HepG2 (cell line): ENCODE data around the gene ZDHHC13. TPM values are rescaled to one million over a fixed set of nuclear protein-coding genes. Genes with fewer than 3 reads are reported as not detected.

Experiments used
- ATAC-seq: fragments of 200-7000 bp; cut with Tn5 transposase; 3 replicates; pipeline ENCODE4 v1.9.1; 2020; ENCODE audit warnings: mild to moderate bottlenecking, moderate library complexity
- BruUV-seq: library from RNA; stranded (reverse); fragments of 400-500 nt; replicated peaks from 2 replicates; lab custom pipeline; 2021; lab: Mats Ljungman, UMichigan
- CTCF ChIA-PET: fragments of 300-600 bp; formaldehyde crosslinking; extraction: SDS; loops from one replicate; lab custom pipeline; 2021; ENCODE audit warnings: low total read pairs, inconsistent platforms, low intra/inter-chr PET ratio; lab: Yijun Ruan, JAX
- POLR2A ChIA-PET: fragments of 350-600 bp; sonication (Branson Sonifier 250); formaldehyde crosslinking; loops from one replicate; lab custom pipeline; 2020; ENCODE audit warnings: antibody characterized with exemption, inconsistent platforms; lab: Yijun Ruan, JAX
- DNase-seq: peaks from one replicate; pipeline ENCODE4 v3.0.0-alpha.2; 2015; ENCODE audit warnings: low spot score
- FAIRE-seq: peaks from 3 replicates; lab custom pipeline; 2011; peaks lifted over from hg19 to GRCh38; lab: Jason Lieb, UNC
- H2AFZ ChIP-seq: one replicate; pipeline ENCODE4 v1.6.1; 2011; ENCODE audit warnings: low read length, inconsistent platforms
- H3K27ac ChIP-seq: fragments of 300-600 bp; 3 replicates; pipeline ENCODE4 v1.8.0; 2011; ENCODE audit warnings: mixed run types, mild to moderate bottlenecking, mixed read lengths, low read length, inconsistent platforms; ENCODE audit not compliant: insufficient read depth; ENCODE audit errors: extremely low read length
- H3K27me3 ChIP-seq, 2 experiments: fragments of 200-600 bp in 1 of 2; 2 replicates in 1 of 2; 3 replicates in 1 of 2; pipeline versions ENCODE4 v1.6.0 to v1.8.0; 2011; ENCODE audit warnings: low read length in 2 of 2, mild to moderate bottlenecking in 2 of 2, moderate library complexity in 2 of 2, inconsistent platforms in 1 of 2; ENCODE audit not compliant: insufficient read depth in 2 of 2, control insufficient read depth in 1 of 2
- H3K36me3 ChIP-seq, 2 experiments: fragments of 200-600 bp in 1 of 2; replicated peaks in 1 of 2; 2 replicates in 1 of 2; 3 replicates in 1 of 2; pipeline versions ENCODE4 v1.5.1 to v1.8.0; 2011; ENCODE audit warnings: low read length in 2 of 2, inconsistent platforms in 1 of 2; ENCODE audit not compliant: insufficient read depth in 2 of 2, control insufficient read depth in 1 of 2
- H3K4me1 ChIP-seq: 2 replicates; pipeline ENCODE4 v1.5.1; 2012; ENCODE audit warnings: low read length, inconsistent platforms; ENCODE audit not compliant: insufficient read depth
- H3K4me2 ChIP-seq: 2 replicates; pipeline ENCODE4 v1.6.0; 2011; ENCODE audit warnings: low read depth, low read length, inconsistent platforms
- H3K4me3 ChIP-seq, 3 experiments: fragments of 200-600 bp in 1 of 3; sonication (generic), shearing (Covaris generic) in 1 of 3; replicated peaks in 1 of 3; 2 replicates each; pipeline ENCODE4 v1.5.1; 2011 to 2016; ENCODE audit warnings: low read length in 3 of 3, inconsistent platforms in 2 of 3, low read depth in 2 of 3, mild to moderate bottlenecking in 2 of 3, control low read depth in 1 of 3, mixed read lengths in 1 of 3; ENCODE audit not compliant: insufficient read depth in 1 of 3
- H3K79me2 ChIP-seq: one replicate; pipeline ENCODE4 v1.6.1; 2011; ENCODE audit warnings: low read length, inconsistent platforms; ENCODE audit not compliant: insufficient read depth
- H3K9ac ChIP-seq: 2 replicates; pipeline ENCODE4 v1.6.0; 2011; ENCODE audit warnings: mild to moderate bottlenecking, low read depth, low read length, inconsistent platforms; ENCODE audit not compliant: insufficient read depth
- H3K9me3 ChIP-seq: 2 replicates; pipeline ENCODE4 v1.5.1; 2012; ENCODE audit warnings: mild to moderate bottlenecking, low read length
- H4K20me1 ChIP-seq: 2 replicates; pipeline ENCODE4 v1.6.0; 2011; ENCODE audit warnings: inconsistent platforms, mild to moderate bottlenecking, low read length, moderate library complexity; ENCODE audit not compliant: insufficient read depth
- CCAR2 ChIP-seq: fragments of 200-400 bp; formaldehyde crosslinking; optimal IDR thresholded peaks from 2 replicates; pipeline ENCODE3; 2018; ENCODE audit warnings: low read depth, mild to moderate bottlenecking, low read length, moderate library complexity
- CEBPB ChIP-seq: IDR thresholded peaks from 2 replicates; pipeline ENCODE4 v1.6.1; 2011; ENCODE audit warnings: low read depth, low read length, improper control_type of control experiment, borderline replicate concordance
- HMGA1 ChIP-seq: sonication (generic); formaldehyde crosslinking; conservative IDR thresholded peaks from 2 replicates; pipeline ENCODE4 v1.4.0; 2020; ENCODE audit warnings: missing genetic modification reagents
- NR2C2 ChIP-seq: sonication (generic); formaldehyde crosslinking; IDR thresholded peaks from 2 replicates; pipeline ENCODE4 v1.4.0; 2020; ENCODE audit warnings: missing genetic modification reagents, mild to moderate bottlenecking, moderate library complexity, borderline replicate concordance
- RFX5 ChIP-seq: IDR thresholded peaks from 2 replicates; pipeline ENCODE4 v1.6.1; 2011; ENCODE audit warnings: low read depth, low read length, improper control_type of control experiment
- SKI ChIP-seq: fragments of 450-650 bp; IDR thresholded peaks from one replicate; pipeline ENCODE4 v1.6.1; 2018; ENCODE audit warnings: mild to moderate bottlenecking; ENCODE audit not compliant: partially characterized antibody
- ZFYVE20 ChIP-seq: sonication (generic); formaldehyde crosslinking; IDR thresholded peaks from 2 replicates; pipeline ENCODE4 v1.8.0; 2023; ENCODE audit warnings: low read depth, mild to moderate bottlenecking, moderate library complexity, missing genetic modification reagents, borderline replicate concordance
- ZNF724P ChIP-seq: sonication (generic); formaldehyde crosslinking; IDR thresholded peaks from 2 replicates; pipeline ENCODE4 v1.8.0; 2022; ENCODE audit warnings: missing genetic modification reagents, borderline replicate concordance
- ZNF878 ChIP-seq: sonication (generic); formaldehyde crosslinking; IDR thresholded peaks from 2 replicates; pipeline ENCODE4 v1.8.1; 2023; ENCODE audit warnings: mild to moderate bottlenecking, missing genetic modification reagents, moderate library complexity
- WGBS: methylation state at CpG from one replicate; pipeline ENCODE4 v1.1.6; 2017; ENCODE audit warnings: low lambda C conversion rate; 5-methylcytosine and 5-hydroxymethylcytosine counted together
- in situ Hi-C: cut with HindIII; loops from 2 replicates; pipeline ENCODE4 v1.10.0; 2017; ENCODE audit warnings: low pct_unique_long_range_greater_than_20kb; ENCODE audit not compliant: extremely low pct_ligation_motif_present
- intact Hi-C: fragments of 100-400 bp; cut with micrococcal nuclease; formaldehyde crosslinking; loops from one replicate; pipeline ENCODE4 v1.10.0; 2022; ENCODE audit not compliant: unreplicated experiment
- polyA plus RNA-seq, 8 experiments: library from polyadenylated mRNA; depleted of rRNA in 3 of 8; stranded (reverse) in 7 of 8; unstranded in 1 of 8; fragments of >200 nt; fragmentation: Illumina TruSeq in 4 of 8; extraction: Trizol in 4 of 8; gene quantifications; 2 replicates each; pipeline versions ENCODE4 v1.2.1 to v1.2.3, GENCODE V29; 2011 to 2016; ENCODE audit warnings: low read depth in 4 of 8, missing spikeins in 1 of 8, mixed read lengths in 1 of 8; ENCODE audit not compliant: insufficient read depth in 1 of 8
- total RNA-seq, 5 experiments: library from RNA; depleted of rRNA; stranded (reverse); fragments of >200 nt; fragmentation: Illumina TruSeq; extraction: Trizol; gene quantifications; 2 replicates each; pipeline ENCODE4 v1.2.3, GENCODE V29; 2016; ENCODE audit warnings: low read depth in 1 of 5
- TF ChIP-seq, protein P1 (sequence below): sonication (generic); formaldehyde crosslinking; IDR thresholded peaks from 2 replicates; pipeline ENCODE4 v1.4.0; 2020; ENCODE audit warnings: low read depth, missing genetic modification reagents
- TF ChIP-seq, protein P2 (sequence below): sonication (generic); formaldehyde crosslinking; IDR thresholded peaks from 2 replicates; pipeline ENCODE4 v1.5.1; 2020; ENCODE audit warnings: missing genetic modification reagents, mild to moderate bottlenecking, borderline replicate concordance
- TF ChIP-seq, protein P3 (sequence below): sonication (generic); formaldehyde crosslinking; IDR thresholded peaks from 2 replicates; pipeline ENCODE4 v1.5.1; 2020; ENCODE audit warnings: missing genetic modification reagents, mild to moderate bottlenecking, borderline replicate concordance
- TF ChIP-seq, protein P4 (sequence below): sonication (generic); formaldehyde crosslinking; IDR thresholded peaks from 2 replicates; pipeline ENCODE4 v1.4.0; 2020; ENCODE audit warnings: missing genetic modification reagents, borderline replicate concordance

The ZDHHC13 gene
- total and polyA plus RNA-seq, 2 of the 13 experiments (the other 11 are each of a cell fraction or from before 2014, with no cell fraction given) = 10.9 to 11.8 TPM

DNA sequence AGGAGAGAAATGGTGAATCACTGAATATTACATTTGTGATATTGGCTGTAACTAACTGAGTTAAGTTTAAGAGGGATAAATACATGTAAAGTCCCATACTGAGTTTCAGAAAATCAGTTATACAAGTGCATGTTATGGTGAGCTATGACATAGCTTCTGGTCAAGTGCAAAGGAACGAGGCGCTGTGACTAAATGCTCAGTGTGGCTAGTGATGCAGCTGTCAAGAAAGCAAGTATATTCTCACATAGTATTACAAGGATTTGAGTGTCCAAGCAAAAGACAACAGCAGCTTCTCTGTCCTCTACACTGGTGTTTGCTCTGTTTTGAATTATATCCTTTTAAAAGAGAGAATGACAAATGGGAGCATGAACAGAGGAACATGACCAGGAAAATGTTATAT, 44.7 kb downstream of the ZDHHC13 start:
- FAIRE-seq = no peak
- no TSS peak for BruUV-seq
- Histone ChIP-seq H3K4me1 (no peaks in the 10 kb centered on the region), H3K9me3 (no peaks in the 10 kb centered on the region), H3K4me3 (no peak overlapping the region), H3K4me2 (no peak overlapping the region), H2AFZ (no peak overlapping the region), H3K36me3 (peaks cover 3 to 13% of the 10 kb centered on the region in 2 experiments; a peak in 3 of 5 replicates), H3K27ac (no peak overlapping the region), H4K20me1 (no peaks in the 10 kb centered on the region), H3K27me3 (no peaks in the 10 kb centered on the region; a peak in 1 of 5 replicates), H3K9ac (no peak overlapping the region), H3K79me2 (no peaks in the 10 kb centered on the region)
- 100% methylated on average over 2 of the region's 2 CpGs for WGBS
- POLR2A ChIA-PET = no interaction called here
- DNase-seq = no peak
- CTCF ChIA-PET = no interaction called here
- ATAC-seq = no peak
- intact Hi-C loops (no loop called here), in situ Hi-C loops (no loop called here)
- TF ChIP-seq CCAR2 (no peak), CEBPB (no peak), ZNF878 (CRISPR knock-in tag) (no peak), NR2C2 (CRISPR knock-in tag) (no peak), RFX5 (no peak), ZFYVE20 (no peak), HMGA1 (CRISPR knock-in tag) (no peak), ZNF724P (no peak), SKI (no peak)
- TF ChIP-seq, protein P1, sequence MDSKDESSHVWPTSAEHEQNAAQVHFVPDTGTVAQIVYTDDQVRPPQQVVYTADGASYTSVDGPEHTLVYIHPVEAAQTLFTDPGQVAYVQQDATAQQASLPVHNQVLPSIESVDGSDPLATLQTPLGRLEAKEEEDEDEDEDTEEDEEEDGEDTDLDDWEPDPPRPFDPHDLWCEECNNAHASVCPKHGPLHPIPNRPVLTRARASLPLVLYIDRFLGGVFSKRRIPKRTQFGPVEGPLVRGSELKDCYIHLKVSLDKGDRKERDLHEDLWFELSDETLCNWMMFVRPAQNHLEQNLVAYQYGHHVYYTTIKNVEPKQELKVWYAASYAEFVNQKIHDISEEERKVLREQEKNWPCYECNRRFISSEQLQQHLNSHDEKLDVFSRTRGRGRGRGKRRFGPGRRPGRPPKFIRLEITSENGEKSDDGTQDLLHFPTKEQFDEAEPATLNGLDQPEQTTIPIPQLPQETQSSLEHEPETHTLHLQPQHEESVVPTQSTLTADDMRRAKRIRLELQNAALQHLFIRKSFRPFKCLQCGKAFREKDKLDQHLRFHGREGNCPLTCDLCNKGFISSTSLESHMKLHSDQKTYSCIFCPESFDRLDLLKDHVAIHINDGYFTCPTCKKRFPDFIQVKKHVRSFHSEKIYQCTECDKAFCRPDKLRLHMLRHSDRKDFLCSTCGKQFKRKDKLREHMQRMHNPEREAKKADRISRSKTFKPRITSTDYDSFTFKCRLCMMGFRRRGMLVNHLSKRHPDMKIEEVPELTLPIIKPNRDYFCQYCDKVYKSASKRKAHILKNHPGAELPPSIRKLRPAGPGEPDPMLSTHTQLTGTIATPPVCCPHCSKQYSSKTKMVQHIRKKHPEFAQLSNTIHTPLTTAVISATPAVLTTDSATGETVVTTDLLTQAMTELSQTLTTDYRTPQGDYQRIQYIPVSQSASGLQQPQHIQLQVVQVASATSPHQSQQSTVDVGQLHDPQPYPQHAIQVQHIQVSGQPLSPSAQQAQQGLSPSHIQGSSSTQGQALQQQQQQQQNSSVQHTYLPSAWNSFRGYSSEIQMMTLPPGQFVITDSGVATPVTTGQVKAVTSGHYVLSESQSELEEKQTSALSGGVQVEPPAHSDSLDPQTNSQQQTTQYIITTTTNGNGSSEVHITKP (CRISPR knock-in tag) = no peak
- TF ChIP-seq, protein P2, sequence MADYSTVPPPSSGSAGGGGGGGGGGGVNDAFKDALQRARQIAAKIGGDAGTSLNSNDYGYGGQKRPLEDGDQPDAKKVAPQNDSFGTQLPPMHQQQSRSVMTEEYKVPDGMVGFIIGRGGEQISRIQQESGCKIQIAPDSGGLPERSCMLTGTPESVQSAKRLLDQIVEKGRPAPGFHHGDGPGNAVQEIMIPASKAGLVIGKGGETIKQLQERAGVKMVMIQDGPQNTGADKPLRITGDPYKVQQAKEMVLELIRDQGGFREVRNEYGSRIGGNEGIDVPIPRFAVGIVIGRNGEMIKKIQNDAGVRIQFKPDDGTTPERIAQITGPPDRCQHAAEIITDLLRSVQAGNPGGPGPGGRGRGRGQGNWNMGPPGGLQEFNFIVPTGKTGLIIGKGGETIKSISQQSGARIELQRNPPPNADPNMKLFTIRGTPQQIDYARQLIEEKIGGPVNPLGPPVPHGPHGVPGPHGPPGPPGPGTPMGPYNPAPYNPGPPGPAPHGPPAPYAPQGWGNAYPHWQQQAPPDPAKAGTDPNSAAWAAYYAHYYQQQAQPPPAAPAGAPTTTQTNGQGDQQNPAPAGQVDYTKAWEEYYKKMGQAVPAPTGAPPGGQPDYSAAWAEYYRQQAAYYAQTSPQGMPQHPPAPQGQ (CRISPR knock-in tag) = no peak
- TF ChIP-seq, protein P3, sequence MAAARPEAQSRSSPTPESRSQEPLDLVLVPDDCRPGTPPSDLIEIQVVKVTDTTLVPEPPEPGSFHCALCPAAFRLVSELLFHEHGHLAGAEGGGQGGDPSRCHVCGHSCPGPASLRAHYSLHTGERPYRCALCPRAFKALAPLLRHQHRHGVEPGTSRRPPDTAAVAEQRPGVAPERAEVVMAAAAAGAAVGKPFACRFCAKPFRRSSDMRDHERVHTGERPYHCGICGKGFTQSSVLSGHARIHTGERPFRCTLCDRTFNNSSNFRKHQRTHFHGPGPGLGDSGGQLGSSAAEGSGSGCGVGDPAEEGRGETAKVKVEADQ (CRISPR knock-in tag) = no peak
- TF ChIP-seq, protein P4, sequence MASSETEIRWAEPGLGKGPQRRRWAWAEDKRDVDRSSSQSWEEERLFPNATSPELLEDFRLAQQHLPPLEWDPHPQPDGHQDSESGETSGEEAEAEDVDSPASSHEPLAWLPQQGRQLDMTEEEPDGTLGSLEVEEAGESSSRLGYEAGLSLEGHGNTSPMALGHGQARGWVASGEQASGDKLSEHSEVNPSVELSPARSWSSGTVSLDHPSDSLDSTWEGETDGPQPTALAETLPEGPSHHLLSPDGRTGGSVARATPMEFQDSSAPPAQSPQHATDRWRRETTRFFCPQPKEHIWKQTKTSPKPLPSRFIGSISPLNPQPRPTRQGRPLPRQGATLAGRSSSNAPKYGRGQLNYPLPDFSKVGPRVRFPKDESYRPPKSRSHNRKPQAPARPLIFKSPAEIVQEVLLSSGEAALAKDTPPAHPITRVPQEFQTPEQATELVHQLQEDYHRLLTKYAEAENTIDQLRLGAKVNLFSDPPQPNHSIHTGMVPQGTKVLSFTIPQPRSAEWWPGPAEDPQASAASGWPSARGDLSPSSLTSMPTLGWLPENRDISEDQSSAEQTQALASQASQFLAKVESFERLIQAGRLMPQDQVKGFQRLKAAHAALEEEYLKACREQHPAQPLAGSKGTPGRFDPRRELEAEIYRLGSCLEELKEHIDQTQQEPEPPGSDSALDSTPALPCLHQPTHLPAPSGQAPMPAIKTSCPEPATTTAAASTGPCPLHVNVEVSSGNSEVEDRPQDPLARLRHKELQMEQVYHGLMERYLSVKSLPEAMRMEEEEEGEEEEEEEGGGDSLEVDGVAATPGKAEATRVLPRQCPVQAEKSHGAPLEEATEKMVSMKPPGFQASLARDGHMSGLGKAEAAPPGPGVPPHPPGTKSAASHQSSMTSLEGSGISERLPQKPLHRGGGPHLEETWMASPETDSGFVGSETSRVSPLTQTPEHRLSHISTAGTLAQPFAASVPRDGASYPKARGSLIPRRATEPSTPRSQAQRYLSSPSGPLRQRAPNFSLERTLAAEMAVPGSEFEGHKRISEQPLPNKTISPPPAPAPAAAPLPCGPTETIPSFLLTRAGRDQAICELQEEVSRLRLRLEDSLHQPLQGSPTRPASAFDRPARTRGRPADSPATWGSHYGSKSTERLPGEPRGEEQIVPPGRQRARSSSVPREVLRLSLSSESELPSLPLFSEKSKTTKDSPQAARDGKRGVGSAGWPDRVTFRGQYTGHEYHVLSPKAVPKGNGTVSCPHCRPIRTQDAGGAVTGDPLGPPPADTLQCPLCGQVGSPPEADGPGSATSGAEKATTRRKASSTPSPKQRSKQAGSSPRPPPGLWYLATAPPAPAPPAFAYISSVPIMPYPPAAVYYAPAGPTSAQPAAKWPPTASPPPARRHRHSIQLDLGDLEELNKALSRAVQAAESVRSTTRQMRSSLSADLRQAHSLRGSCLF (CRISPR knock-in tag) = no peak
